SU-DHL-6 (cell line): ENCODE data around the gene PDE4C.

Source experiments
- H2AFZ ChIP-seq: fragments of 200-600 bp; sonication (generic); 2 replicates; pipeline ENCODE4 v1.6.1; 2014; ENCODE audit warnings: low read depth, mild to moderate bottlenecking, moderate library complexity, mixed read lengths, antibody characterized with exemption, low read length; ENCODE audit not compliant: severe bottlenecking
- H3F3A ChIP-seq: fragments of 200-600 bp; shearing (Covaris generic); 2 replicates; pipeline ENCODE4 v1.6.0; 2016; ENCODE audit warnings: antibody characterized with exemption, mild to moderate bottlenecking; ENCODE audit not compliant: insufficient read depth
- H3K27ac ChIP-seq: fragments of 200-600 bp; sonication (generic); 2 replicates; pipeline ENCODE4 v1.5.1; 2016; ENCODE audit warnings: low read depth, mild to moderate bottlenecking, low read length, moderate library complexity, mixed read lengths
- H3K27me3 ChIP-seq: fragments of 200-600 bp; sonication (generic), shearing (Covaris generic); 2 replicates; pipeline ENCODE4 v1.6.0; 2014; ENCODE audit warnings: mild to moderate bottlenecking, low read length
- H3K36me3 ChIP-seq: fragments of 200-600 bp; sonication (generic); 2 replicates; pipeline ENCODE4 v1.6.1; 2014; ENCODE audit warnings: mild to moderate bottlenecking, low read length, mixed read lengths
- H3K4me2 ChIP-seq: fragments of 300-600, 200-600 bp; shearing (Covaris generic), sonication (generic); 2 replicates; pipeline ENCODE4 v1.6.0; 2014; ENCODE audit warnings: low read length, low read depth, mild to moderate bottlenecking; ENCODE audit not compliant: poor library complexity, severe bottlenecking
- H3K4me3 ChIP-seq: fragments of 200-600 bp; sonication (generic); 2 replicates; pipeline ENCODE4 v1.5.1; 2014; ENCODE audit warnings: antibody characterized with exemption, low read length, mild to moderate bottlenecking, mixed read lengths; ENCODE audit not compliant: insufficient read depth, poor library complexity, severe bottlenecking
- H3K79me2 ChIP-seq: fragments of 200-600 bp; sonication (generic); 2 replicates; pipeline ENCODE4 v1.6.1; 2014; ENCODE audit warnings: mild to moderate bottlenecking, low read length, moderate library complexity; ENCODE audit not compliant: insufficient read depth
- H3K9ac ChIP-seq: fragments of 200-600 bp; sonication (generic); 2 replicates; pipeline ENCODE4 v1.7.0; 2014; ENCODE audit warnings: mild to moderate bottlenecking, low read length
- H3K9me2 ChIP-seq: fragments of 200-600 bp; sonication (generic); replicated peaks from 2 replicates; pipeline ENCODE4 v1.6.1; 2014; ENCODE audit warnings: low read length; ENCODE audit not compliant: insufficient read depth
- H3K9me3 ChIP-seq: fragments of 200-600 bp; sonication (generic); 2 replicates; pipeline ENCODE4 v1.6.1; 2014; ENCODE audit warnings: low read length, mixed read lengths; ENCODE audit not compliant: insufficient read depth
- H4K20me1 ChIP-seq: fragments of 200-600 bp; sonication (generic); 2 replicates; pipeline ENCODE4 v1.6.1; 2014; ENCODE audit warnings: low read depth, mild to moderate bottlenecking, antibody characterized with exemption, low read length, moderate library complexity, mixed read lengths
- EZH2phosphoT487 ChIP-seq: fragments of 200-600 bp; sonication (generic), shearing (Covaris generic); conservative IDR thresholded peaks from 2 replicates; pipeline ENCODE4 v1.6.1; 2018; ENCODE audit warnings: mild to moderate bottlenecking, antibody characterized with exemption, low read length, moderate library complexity, mixed read lengths
- TF ChIP-seq, protein P1 (sequence below): fragments of 200-600 bp; sonication (generic); IDR thresholded peaks from one replicate; pipeline ENCODE4 v1.5.1; 2017; ENCODE audit warnings: antibody characterized with exemption, mild to moderate bottlenecking, low read length, moderate library complexity; ENCODE audit not compliant: insufficient read depth, poor library complexity, severe bottlenecking

PDE4C gene

DNA sequence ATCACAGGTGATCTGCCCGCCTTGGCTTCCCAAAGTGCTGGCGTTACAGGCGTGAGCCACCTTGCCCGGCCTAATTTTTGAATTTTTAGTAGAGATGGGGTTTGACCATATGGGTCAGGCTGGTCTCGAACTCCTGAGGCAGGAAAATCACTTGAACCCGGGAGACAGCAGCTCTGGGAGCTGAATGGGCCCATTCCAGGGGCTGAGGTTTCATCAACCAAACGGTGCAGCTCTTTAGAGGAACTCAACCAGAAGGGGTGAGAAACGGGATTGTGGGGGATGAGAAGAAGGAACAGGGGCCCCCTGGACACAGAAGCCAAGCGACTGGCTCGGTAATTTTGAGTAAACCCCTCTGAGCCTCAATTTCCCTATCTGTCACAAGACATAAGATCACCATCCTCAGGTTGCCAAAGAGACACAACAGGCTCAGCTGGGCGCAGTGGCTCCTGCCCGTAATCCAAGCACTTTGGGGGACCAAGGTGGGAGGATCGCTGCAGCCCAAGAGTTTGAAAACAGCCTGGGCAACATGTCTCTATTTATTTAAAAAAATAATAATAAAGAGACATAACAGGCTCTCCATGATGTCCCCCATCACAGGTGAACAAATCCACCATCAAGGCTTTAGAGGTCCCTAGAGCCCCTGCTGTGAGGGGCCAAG, 47.5 kb upstream of the PDE4C start:
- Histone ChIP-seq H3K27ac (no peak overlapping the region), H3K79me2 (no peaks in the 10 kb centered on the region), H3K4me2 (no peak overlapping the region), H3K27me3 (no peaks in the 10 kb centered on the region), H3K9me2 (no peaks in the 10 kb centered on the region), H3K36me3 (no peaks in the 10 kb centered on the region), H3K4me3 (no peak overlapping the region), H4K20me1 (no peaks in the 10 kb centered on the region), H3K9me3 (no peaks in the 10 kb centered on the region), H3K9ac (no peak overlapping the region), H2AFZ (no peak overlapping the region), H3F3A (0 out of 2 replicates have a peak, but pooled peaks cover 10% of the 10 kb centered on the region)
- no peak for TF ChIP-seq EZH2phosphoT487
- TF ChIP-seq, protein P1, sequence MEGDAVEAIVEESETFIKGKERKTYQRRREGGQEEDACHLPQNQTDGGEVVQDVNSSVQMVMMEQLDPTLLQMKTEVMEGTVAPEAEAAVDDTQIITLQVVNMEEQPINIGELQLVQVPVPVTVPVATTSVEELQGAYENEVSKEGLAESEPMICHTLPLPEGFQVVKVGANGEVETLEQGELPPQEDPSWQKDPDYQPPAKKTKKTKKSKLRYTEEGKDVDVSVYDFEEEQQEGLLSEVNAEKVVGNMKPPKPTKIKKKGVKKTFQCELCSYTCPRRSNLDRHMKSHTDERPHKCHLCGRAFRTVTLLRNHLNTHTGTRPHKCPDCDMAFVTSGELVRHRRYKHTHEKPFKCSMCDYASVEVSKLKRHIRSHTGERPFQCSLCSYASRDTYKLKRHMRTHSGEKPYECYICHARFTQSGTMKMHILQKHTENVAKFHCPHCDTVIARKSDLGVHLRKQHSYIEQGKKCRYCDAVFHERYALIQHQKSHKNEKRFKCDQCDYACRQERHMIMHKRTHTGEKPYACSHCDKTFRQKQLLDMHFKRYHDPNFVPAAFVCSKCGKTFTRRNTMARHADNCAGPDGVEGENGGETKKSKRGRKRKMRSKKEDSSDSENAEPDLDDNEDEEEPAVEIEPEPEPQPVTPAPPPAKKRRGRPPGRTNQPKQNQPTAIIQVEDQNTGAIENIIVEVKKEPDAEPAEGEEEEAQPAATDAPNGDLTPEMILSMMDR, result no peak

DNA sequence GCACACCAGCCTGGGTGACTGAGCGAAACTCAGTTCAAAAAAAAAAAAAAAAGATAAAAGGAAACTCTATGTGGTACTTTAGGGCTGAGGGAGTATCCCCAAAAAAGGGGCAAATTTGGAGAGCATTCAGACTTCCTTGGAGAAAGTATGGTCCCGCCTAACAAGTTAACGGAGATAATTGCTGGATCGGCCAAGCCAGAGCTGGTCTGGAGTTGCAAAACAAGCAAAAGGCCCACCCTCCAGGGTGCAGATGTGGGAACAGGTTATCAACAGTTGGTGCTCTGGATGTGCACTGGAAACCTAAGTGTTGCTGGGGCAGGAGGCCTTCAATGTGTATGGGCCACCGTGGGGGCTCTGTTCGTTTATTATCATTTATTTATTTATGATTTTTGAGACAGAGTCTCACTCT, 45.2 kb upstream of the PDE4C start:
- Histone ChIP-seq H3K4me3 (no peak overlapping the region), H3K4me2 (no peak overlapping the region), H2AFZ (no peak overlapping the region), H3K36me3 (no peaks in the 10 kb centered on the region), H3K9ac (no peak overlapping the region), H3K9me3 (no peaks in the 10 kb centered on the region), H3K27me3 (no peaks in the 10 kb centered on the region), H4K20me1 (no peaks in the 10 kb centered on the region), H3K27ac (no peak overlapping the region), H3K79me2 (no peaks in the 10 kb centered on the region), H3K9me2 (no peaks in the 10 kb centered on the region), H3F3A (0 out of 2 replicates have a peak, but pooled peaks cover 10% of the 10 kb centered on the region)
- no peak for TF ChIP-seq EZH2phosphoT487
- TF ChIP-seq, protein P1, result no peak

DNA sequence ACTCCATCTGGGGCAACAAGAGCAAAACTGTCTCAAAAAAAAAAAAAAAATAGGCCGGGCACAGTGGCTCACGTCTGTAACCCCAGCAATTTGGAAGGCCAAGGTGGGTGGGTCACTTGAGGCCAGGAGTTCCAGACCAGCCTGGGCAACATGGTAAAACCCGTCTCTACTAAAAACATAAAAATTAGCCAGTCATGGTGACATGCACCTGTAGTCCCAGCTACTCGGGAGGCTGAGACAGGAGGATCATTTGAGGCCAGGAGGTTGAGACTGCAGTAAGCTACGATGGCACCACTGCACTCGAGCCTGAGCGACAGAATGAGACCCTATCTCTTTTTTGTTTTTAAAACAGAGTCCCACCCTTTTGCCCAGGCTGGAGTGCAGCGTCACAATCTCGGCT, 44.1 kb upstream of the PDE4C start:
- no peak overlapping the region for H3K27ac ChIP-seq
- no peaks in the 10 kb centered on the region for H4K20me1 ChIP-seq
- H3K36me3 ChIP-seq, result no peaks in the 10 kb centered on the region
- no peaks in the 10 kb centered on the region for H3K79me2 ChIP-seq
- H3K9me2 ChIP-seq, result no peaks in the 10 kb centered on the region
- no peak overlapping the region for H2AFZ ChIP-seq
- 0 out of 2 replicates have a peak, but pooled peaks cover 10% of the 10 kb centered on the region for H3F3A ChIP-seq
- TF ChIP-seq EZH2phosphoT487, result no peak
- TF ChIP-seq, protein P1, result no peak
- no peak overlapping the region for H3K9ac ChIP-seq
- H3K9me3 ChIP-seq, result no peaks in the 10 kb centered on the region
- H3K4me2 ChIP-seq, result no peak overlapping the region
- H3K27me3 ChIP-seq, result no peaks in the 10 kb centered on the region
- no peak overlapping the region for H3K4me3 ChIP-seq
